ENCODE data around the gene ZNFX1.
A peak's percentile ranks its signal among the peaks of the same experiment; 100 is the strongest.

Gene ZNFX1

GRCh38 chr20:49275636-49276035 is 2.2 kb downstream of the ZNFX1 start (continued):
- TF ChIP-seq ZNF530 (tag by site-specific recombination; IDR thresholded peaks at IDR 0.05; ENCODE audit: low read depth), result no peak
- no peak for TF ChIP-seq SETDB1 (IDR thresholded peaks at IDR 0.05; ENCODE audit: insufficient read length, low read length)

- H3K4me3 ChIP-seq (ENCODE audit: low read depth, low read length), result no peak overlapping the region
- no peaks in the 10 kb centered on the region for H3K4me1 ChIP-seq (ENCODE audit: control insufficient read depth, insufficient read depth, low read length)
- peaks cover 18 to 66% of the 10 kb centered on the region in 2 experiments for H3K36me3 ChIP-seq (ENCODE audit: control insufficient read depth in 2 of 2, insufficient read depth in 1 of 2, low read length in 2 of 2)
- H3K27ac ChIP-seq (ENCODE audit: extremely low read depth, low read depth, low read length), result no peak overlapping the region
- CTCF ChIA-PET, result interaction anchor here (0.7 kb wide), 2 partner anchors 25 to 139 kb away, joined by 4 to 5 read pairs; no protein-coding TSS in a partner anchor
- no peaks in the 10 kb centered on the region for H3K9me3 ChIP-seq (ENCODE audit: control insufficient read depth, insufficient read depth, low read depth, low read length)
- TF ChIP-seq ZNF221 (tag by site-specific recombination; IDR thresholded peaks at IDR 0.05; ENCODE audit: borderline replicate concordance), result no peak
- TF ChIP-seq ZNF391 (tag by site-specific recombination; IDR thresholded peaks at IDR 0.05; ENCODE audit: borderline replicate concordance, low read depth), result no peak
- TF ChIP-seq ZNF324 (tag by site-specific recombination; IDR thresholded peaks at IDR 0.05), result no peak
- POLR2A ChIA-PET, result interaction anchor here (1.1 kb wide), 1 partner anchor 30 kb away, joined by 3 read pairs; no protein-coding TSS in a partner anchor
Measured at GRCh38 chr20:49275216-49275615, 2.6 kb downstream of the ZNFX1 start.

GRCh38 chr20:49273696-49274277 is 4.1 kb downstream of the ZNFX1 start:
- POLR2A ChIA-PET, result no interaction called here

GRCh38 chr20:49272654-49273053 is 5.2 kb downstream of the ZNFX1 start:
- Histone ChIP-seq H3K4me3 (ENCODE audit: low read depth, low read length) (no peak overlapping the region), H3K4me1 (ENCODE audit: control insufficient read depth, insufficient read depth, low read length) (no peaks in the 10 kb centered on the region), H3K36me3 (ENCODE audit: control insufficient read depth in 2 of 2, insufficient read depth in 1 of 2, low read length in 2 of 2) (peaks cover 17 to 68% of the 10 kb centered on the region in 2 experiments; a peak in 2 of 3 replicates), H3K27ac (ENCODE audit: extremely low read depth, low read depth, low read length) (no peak overlapping the region), H3K9me3 (ENCODE audit: control insufficient read depth, insufficient read depth, low read depth, low read length) (no peaks in the 10 kb centered on the region)
- ChIA-PET CTCF (interaction anchor here (0.7 kb wide), 1 partner anchor 95 kb away, joined by 4 read pairs; no protein-coding TSS in a partner anchor), POLR2A (no interaction called here)
- TF ChIP-seq PRDM1 (tag by site-specific recombination; IDR thresholded peaks at IDR 0.05), result 0 out of 2 replicates have a peak, but pooled peaks have one; percentile 13
- TF ChIP-seq ZNF362 (tag by site-specific recombination; IDR thresholded peaks at IDR 0.05), result no peak
- TF ChIP-seq ZNF10 (tag by site-specific recombination; IDR thresholded peaks at IDR 0.05), result no peak
- peak; percentile 31; the same call in 1 of the 2 replicates for TF ChIP-seq REST (tag by site-specific recombination; IDR thresholded peaks at IDR 0.05)
- TF ChIP-seq ZSCAN5A (tag by site-specific recombination; IDR thresholded peaks at IDR 0.05), result no peak

More at GRCh38 chr20:49273696-49274277, 4.1 kb downstream of the ZNFX1 start:
- CTCF ChIA-PET, result no interaction called here
- TF ChIP-seq KLF1 (tag by site-specific recombination; IDR thresholded peaks at IDR 0.05) (no peak), ZNF121 (tag by site-specific recombination; IDR thresholded peaks at IDR 0.05) (peak; percentile 62)
- Histone ChIP-seq H3K9me3 (ENCODE audit: control insufficient read depth, insufficient read depth, low read depth, low read length) (no peaks in the 10 kb centered on the region), H3K36me3 (ENCODE audit: control insufficient read depth in 2 of 2, insufficient read depth in 1 of 2, low read length in 2 of 2) (peaks cover 14 to 66% of the 10 kb centered on the region in 2 experiments; a peak in 2 of 3 replicates), H3K4me1 (ENCODE audit: control insufficient read depth, insufficient read depth, low read length) (no peaks in the 10 kb centered on the region), H3K4me3 (ENCODE audit: low read depth, low read length) (no peak overlapping the region), H3K27ac (ENCODE audit: extremely low read depth, low read depth, low read length) (no peak overlapping the region)

Data from HEK293 (cell line).